ENCODE results near the gene BTK. TPM values are rescaled to one million over a fixed set of nuclear protein-coding genes. Genes with fewer than 3 reads are reported as not detected.

BTK gene
- total and polyA plus RNA-seq, 9 of the 15 experiments (the other 6 are each of a cell fraction or from before 2014, with no cell fraction given), result 14.9 to 93.4 (median 65.2) TPM

GRCh38 chrX:101409043-101409442 is 23.1 kb upstream of the BTK start:
- WGBS (ENCODE audit: insufficient coverage, low coverage, missing lambda C conversion rate), result 0% methylated on average over 5 of the region's 6 CpGs
- BruUV-seq (replicated peaks), result no TSS peak
- FAIRE-seq (no peak), ATAC-seq (no peak), DNase-seq (ENCODE audit: extremely low read depth in 1 of 4, low spot score in 3 of 4) (no peak)
- Histone ChIP-seq H2AFZ (ENCODE audit: low read depth, low read length) (no peak overlapping the region), H3K9ac (ENCODE audit: insufficient read depth in 1 of 2, low read depth in 2 of 2, low read length in 2 of 2) (peak overlapping the region; percentile 54 to 98; a peak in 2 of 4 replicates), H3K27ac (ENCODE audit: extremely low read depth, low read depth, low read length) (peak overlapping the region; percentile 97), H3K27me3 (ENCODE audit: control insufficient read depth in 2 of 2, insufficient read depth in 2 of 2, low read length in 2 of 2) (no peaks in the 10 kb centered on the region), H4K20me1 (replicated peaks; ENCODE audit: control insufficient read depth, insufficient read depth, low read length) (no peaks in the 10 kb centered on the region), H3K4me1 (replicated peaks in 1 of 2; ENCODE audit: control insufficient read depth in 2 of 2, insufficient read depth in 2 of 2, low read length in 2 of 2) (no peaks in the 10 kb centered on the region; a peak in 1 of 5 replicates), H3K9me3 (replicated peaks; ENCODE audit: control insufficient read depth, insufficient read depth, low read depth, low read length) (no peaks in the 10 kb centered on the region), H3K79me2 (ENCODE audit: control insufficient read depth, insufficient read depth, low read length) (peaks cover 67% of the 10 kb centered on the region), H3K36me3 (ENCODE audit: control insufficient read depth, insufficient read depth, low read length) (peaks cover 24% of the 10 kb centered on the region; the same call in 1 of the 3 replicates), H3K9me1 (ENCODE audit: control insufficient read depth, insufficient read depth, low read length) (no peaks in the 10 kb centered on the region), H3K4me2 (ENCODE audit: insufficient read depth, low read length) (peak overlapping the region; percentile 85), H3K4me3 (peak overlapping the region; percentile 71)
- intact Hi-C loops (cut with micrococcal nuclease), result loop anchor here (2.0 to 5.0 kb wide), 3 partner anchors 18 to 148 kb away; partner anchors contain the start of genes RPL36A and TIMM8A
- in situ Hi-C loops (cut with MboI), result no loop called here
- ChIA-PET CTCF (ENCODE audit: low intra/inter-chr PET ratio) (no interaction called here), POLR2A (interaction anchor here (0.6 to 1.0 kb wide), 2 partner anchors 11 to 23 kb away, joined by 5 to 6 read pairs; partner anchors contain the start of gene BTK)
- TF ChIP-seq MEIS2 (IDR thresholded peaks at IDR 0.05; ENCODE audit: partially characterized antibody) (peak; percentile 53), PBX2 (CRISPR knock-in tag; IDR thresholded peaks at IDR 0.05; ENCODE audit: low read depth) (no peak), PBX2 (tag; conservative IDR thresholded peaks at IDR 0.05; ENCODE audit: low read depth) (peak; percentile 41), KDM1A (IDR thresholded peaks at IDR 0.05) (0 out of 4 replicates have a peak, but pooled peaks of 1 of the 2 experiments have one; percentile 12), MLX (CRISPR knock-in tag; conservative IDR thresholded peaks at IDR 0.05) (no peak)
